ENCODE results near the gene DPY19L3.
"Not testable (repeated sequence)": the region's sequence is repeated elsewhere in the genome, so short reads cannot be mapped to it uniquely, and the experiment has no call there.

Gene DPY19L3

DNA sequence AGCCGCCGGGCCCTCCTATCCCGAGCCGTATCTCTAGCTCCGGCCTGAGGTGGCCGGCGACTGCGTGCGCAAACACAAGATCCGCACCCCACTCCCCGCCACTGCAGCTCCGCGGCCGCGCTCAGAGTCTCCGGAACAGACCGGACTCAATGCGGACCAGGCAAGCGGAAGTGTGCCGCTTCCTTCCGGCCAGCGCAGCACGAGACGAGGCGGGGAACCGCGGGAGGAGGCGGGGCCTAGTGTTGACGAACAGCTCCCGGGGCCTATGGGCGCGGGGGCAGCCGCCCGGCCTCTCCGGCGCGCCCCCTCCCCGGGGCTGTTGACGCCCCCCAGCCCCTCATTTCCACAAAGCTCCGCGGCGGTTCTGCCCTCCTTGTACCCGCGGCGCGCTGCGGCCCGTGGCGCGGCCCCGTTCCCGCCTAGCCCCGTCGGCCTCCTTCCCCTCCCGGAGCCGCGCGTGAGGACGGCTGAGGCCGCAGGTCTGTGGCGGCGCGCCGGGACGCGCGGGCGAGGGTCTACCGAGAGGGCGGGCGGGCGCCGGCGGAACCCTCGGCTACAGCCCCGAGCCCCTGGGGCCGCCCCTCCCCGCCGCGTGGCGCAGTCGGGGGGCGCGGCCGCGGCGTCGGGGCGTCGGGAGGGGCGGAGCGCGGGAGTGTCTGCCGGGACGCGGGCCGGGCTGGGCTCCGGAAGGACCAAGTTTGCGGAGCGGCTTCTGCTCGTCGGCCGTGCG is at the start of gene DPY19L3:
TSS of gene DPY19L3 (plus strand) at position 340 of the 730 bp plus-strand sequence. CDS start 2,484 bp downstream, outside the sequence.
- peak; percentile 64 to 83 for DNase-seq (ENCODE audit: extremely low read depth in 1 of 2, low read depth in 1 of 2)

DNA sequence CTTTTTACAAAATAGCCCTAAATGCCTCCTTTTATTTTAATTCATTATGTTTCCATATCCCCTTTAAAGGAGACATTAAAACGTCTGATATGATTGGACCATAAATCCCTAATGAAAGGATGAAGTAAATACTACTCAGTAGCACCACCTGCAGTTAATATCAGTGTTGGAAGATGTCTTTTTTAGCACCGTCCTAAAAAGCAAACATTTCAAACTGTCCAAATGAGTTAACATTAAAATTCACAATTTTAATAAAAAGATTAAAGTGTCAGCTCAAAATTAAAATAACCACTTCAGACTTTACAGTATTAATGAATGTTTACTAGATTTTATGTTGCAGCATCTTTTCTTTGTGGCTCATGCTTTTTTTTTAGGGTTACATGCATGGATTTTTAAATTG is 47.9 kb upstream of the DPY19L3 start:
- DNase-seq (ENCODE audit: extremely low read depth in 1 of 2, low read depth in 1 of 2), result no peak

DNA sequence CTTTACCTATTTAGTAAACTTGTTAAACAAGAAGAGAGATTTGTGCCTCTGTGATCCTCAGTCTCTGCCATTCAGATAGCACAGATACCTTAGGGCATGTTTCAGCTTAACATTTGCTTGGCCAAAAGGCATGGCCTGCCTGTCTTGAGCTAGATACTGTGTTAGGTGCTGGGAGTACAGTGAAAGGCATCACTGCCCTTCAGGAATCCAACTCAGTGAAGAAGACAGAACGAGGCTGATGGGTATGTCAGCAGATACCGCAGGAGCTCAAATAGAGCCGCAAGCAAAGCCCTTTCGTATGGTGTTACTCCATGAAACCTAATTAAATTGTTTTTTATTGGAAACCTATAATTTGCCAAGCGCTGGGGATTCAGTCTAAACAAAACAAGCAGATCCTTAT is 47.2 kb upstream of the DPY19L3 start:
- DNase-seq (ENCODE audit: extremely low read depth in 1 of 2, low read depth in 1 of 2), result no peak

GRCh38 chr19:32359581-32359980 is 46.0 kb upstream of the DPY19L3 start:
- DNase-seq (ENCODE audit: extremely low read depth in 1 of 2, low read depth in 1 of 2), result no peak

- DNase-seq (ENCODE audit: extremely low read depth in 1 of 2, low read depth in 1 of 2), result no peak
These were observed 43.8 kb upstream of the DPY19L3 start for GRCh38 chr19:32361574-32362317.

GRCh38 chr19:32362318-32362691 is 43.3 kb upstream of the DPY19L3 start:
- no peak for DNase-seq (ENCODE audit: extremely low read depth in 1 of 2, low read depth in 1 of 2)

DNA sequence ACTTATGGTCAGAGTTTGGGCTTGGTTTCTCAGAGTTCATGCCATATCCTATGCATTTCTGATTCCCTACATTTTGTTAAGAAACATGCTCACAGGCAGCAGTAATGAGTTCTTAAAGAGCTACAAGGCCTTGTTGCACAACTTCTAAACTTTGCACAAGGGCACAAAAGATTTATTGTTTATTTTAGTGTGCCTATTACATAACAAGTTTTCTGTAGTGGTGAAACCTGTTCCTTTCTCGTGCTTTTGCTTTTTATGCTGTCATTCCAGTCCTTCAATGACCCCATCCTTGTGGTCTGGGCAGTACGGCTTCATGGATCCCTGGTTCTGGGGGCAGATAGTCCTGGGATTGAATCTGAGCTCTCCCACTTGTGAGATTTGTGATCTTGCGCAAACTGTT is 42.4 kb upstream of the DPY19L3 start:
- no peak for DNase-seq (ENCODE audit: extremely low read depth in 1 of 2, low read depth in 1 of 2)

DNA sequence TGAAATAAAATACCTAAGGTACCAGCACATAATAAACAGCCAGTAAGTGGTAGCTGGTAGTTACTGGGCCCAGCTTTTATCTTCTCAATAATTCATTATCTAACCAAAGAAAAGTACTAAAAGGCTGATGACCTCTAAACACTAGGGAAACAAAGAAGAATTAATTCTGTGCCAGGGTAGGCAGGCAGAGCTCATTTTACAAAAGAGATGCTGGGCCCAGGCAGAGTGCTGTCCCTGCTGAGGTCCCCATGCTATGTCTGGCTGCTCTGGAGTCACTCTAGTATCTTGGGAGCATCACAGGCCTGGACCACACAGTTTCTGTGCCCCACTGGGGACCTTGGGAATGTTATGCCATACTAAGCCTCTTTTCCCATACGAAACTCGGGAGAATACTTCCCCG is 41.9 kb upstream of the DPY19L3 start:
- DNase-seq (ENCODE audit: extremely low read depth in 1 of 2, low read depth in 1 of 2), result no peak

- no peak for DNase-seq (ENCODE audit: extremely low read depth in 1 of 2, low read depth in 1 of 2)
These were observed 41.5 kb upstream of the DPY19L3 start for GRCh38 chr19:32364040-32364439.

- no peak for DNase-seq (ENCODE audit: extremely low read depth in 1 of 2, low read depth in 1 of 2)
These were observed 38.5 kb upstream of the DPY19L3 start for GRCh38 chr19:32367063-32367462.

GRCh38 chr19:32367948-32368536 is 37.5 kb upstream of the DPY19L3 start:
- no peak for DNase-seq (ENCODE audit: extremely low read depth in 1 of 2, low read depth in 1 of 2)

DNA sequence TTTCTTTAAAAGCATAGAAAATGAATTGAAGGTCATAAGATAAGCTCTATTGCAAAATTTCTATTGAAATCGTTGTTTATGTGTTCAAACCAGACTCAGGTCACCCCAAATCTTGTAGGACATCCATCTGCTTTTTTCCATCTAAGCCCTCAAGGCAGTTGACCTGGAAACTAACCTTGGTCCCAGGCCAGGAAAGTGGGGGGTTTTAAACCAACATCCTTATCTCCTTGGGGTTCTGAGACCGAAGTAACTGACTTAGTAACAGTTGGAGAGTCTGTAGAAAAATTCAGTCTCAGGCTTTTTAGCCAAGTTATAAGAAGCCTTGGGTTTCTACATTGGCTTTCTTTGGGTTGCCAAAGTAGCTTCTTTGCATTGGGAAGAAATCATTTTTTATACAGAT is 36.8 kb upstream of the DPY19L3 start:
- no peak for DNase-seq (ENCODE audit: extremely low read depth in 1 of 2, low read depth in 1 of 2)

DNA sequence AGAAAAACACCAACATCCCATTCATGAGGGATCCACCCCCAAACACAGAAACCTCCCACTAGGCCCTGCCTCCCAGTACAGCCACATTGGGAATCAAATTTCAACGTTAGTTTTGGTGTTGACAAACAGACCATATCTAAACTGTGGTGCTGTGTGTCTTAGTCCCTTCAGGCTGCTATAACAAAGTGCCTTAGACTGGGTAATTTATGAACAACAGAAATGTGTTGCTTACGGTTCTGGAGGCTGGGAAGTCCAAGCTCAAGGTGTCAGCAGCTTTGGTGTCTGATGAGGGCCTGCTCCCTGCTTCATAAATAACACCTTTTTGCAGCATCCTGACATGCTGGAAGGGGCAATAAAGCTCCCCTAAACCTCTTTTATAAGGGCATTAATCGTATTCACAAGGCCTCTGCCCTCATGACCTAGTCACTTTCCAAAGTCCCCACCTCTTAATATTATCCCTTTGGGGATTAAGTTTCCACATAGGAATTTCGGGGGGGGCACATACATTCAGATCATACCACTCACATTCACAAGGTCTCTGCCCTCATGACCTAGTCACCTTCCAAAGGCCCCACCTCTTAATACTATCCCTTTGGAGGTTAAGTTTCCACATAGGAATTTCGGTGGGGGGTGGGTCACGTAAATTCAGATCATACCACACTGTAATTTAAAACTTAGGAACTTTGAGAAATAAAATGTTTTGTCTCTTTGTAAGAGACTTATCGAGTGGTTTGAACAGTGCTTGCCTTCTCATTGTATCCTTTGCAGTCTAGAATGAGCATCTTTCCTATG is 32.6 kb upstream of the DPY19L3 start:
- no peak for DNase-seq (ENCODE audit: extremely low read depth in 1 of 2, low read depth in 1 of 2)

- DNase-seq (ENCODE audit: extremely low read depth in 1 of 2, low read depth in 1 of 2), result no peak
These were observed 31.8 kb upstream of the DPY19L3 start for GRCh38 chr19:32373585-32374295.

- DNase-seq (ENCODE audit: extremely low read depth in 1 of 2, low read depth in 1 of 2), result not testable (repeated sequence)
These were observed 31.2 kb upstream of the DPY19L3 start for GRCh38 chr19:32374362-32374761.

- DNase-seq (ENCODE audit: extremely low read depth in 1 of 2, low read depth in 1 of 2), result not testable (repeated sequence)
These were observed 28.5 kb upstream of the DPY19L3 start for GRCh38 chr19:32377088-32377487.

DNA sequence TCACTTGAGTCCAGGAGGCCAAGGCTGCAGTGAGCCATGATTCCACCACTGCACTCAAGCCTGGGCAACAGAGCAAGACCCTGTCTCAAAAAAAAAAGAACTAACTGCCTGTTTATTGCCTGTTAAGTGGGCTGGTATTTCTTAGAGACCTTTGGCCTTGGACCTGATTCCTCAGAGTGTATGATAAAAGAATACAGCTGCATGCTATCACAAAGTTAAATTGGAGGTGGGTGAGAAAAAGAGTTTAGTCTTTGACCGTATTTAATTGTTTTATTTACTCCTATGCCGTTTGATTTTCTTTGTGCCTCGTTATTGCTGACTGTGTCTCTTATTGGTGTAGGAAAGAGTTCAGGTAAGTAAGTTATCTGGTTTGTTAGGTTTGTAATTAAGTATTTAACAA is 25.3 kb upstream of the DPY19L3 start:
- DNase-seq (ENCODE audit: extremely low read depth in 1 of 2, low read depth in 1 of 2), result no peak

DNA sequence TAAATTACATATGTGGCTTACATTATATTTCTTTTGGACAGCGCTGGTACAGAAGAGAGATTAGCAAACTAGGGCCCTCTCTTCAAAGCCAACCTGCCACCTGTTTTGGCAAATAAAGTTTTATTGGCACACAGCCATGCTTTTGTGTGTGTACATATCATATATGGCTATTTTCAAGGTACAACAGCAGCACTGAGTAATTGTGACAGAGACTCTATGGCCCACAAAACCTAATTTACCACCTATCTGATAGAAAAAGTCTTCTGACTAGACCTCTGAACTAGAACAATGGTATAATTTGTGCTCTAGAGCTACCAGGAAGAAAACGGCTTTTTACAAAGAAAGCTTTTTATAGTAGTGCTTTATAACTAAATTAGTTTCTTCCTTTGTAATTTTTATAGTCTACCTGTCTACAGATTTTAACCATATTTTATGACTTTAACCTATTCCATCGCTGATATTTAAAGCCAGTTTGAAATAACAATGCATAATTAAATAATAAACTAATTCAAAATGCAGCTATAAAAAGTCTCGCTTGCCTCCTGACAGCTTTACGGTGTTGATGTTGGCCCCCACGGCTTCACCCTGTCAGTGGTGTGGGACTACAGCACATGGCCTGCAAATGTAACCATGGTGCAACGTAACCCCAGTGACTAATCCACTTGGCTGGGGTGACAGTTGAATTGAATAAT is 17.7 kb upstream of the DPY19L3 start:
- no peak for DNase-seq (ENCODE audit: extremely low read depth in 1 of 2, low read depth in 1 of 2)

- no peak for DNase-seq (ENCODE audit: extremely low read depth in 1 of 2, low read depth in 1 of 2)
These were observed 17.1 kb upstream of the DPY19L3 start for GRCh38 chr19:32388393-32388855.

GRCh38 chr19:32392901-32393300 is 12.7 kb upstream of the DPY19L3 start:
- no peak for DNase-seq (ENCODE audit: extremely low read depth in 1 of 2, low read depth in 1 of 2)

Measured in activated CD8-positive, alpha-beta memory T cell treated with anti-CD3 and anti-CD28 coated beads for 1 hour (primary cell).